IPS DF 6.9 (cell line): Measurements from ENCODE around the gene BTC.
"Not testable (repeated sequence)": the region's sequence is repeated elsewhere in the genome, so short reads cannot be mapped to it uniquely, and the experiment has no call there.

Experiments
- DNase-seq: peaks from one replicate; pipeline ENCODE4 v3.0.0-alpha.2; 2013; ENCODE audit warnings: low read depth, low spot score
- H3K27ac ChIP-seq: one replicate; pipeline ENCODE4 v1.5.1; 2013; ENCODE audit warnings: low read length, control low read depth
- H3K27me3 ChIP-seq: 2 replicates; pipeline ENCODE4 v1.6.1; 2013; ENCODE audit warnings: mild to moderate bottlenecking, low read length; ENCODE audit not compliant: control insufficient read depth, insufficient read depth
- H3K36me3 ChIP-seq: 2 replicates; pipeline ENCODE4 v1.6.1; 2013; ENCODE audit warnings: low read length; ENCODE audit not compliant: control insufficient read depth, insufficient read depth
- H3K4me1 ChIP-seq: 2 replicates; pipeline ENCODE4 v1.6.1; 2013; ENCODE audit warnings: low read length; ENCODE audit not compliant: control insufficient read depth, insufficient read depth
- H3K4me3 ChIP-seq: 2 replicates; pipeline ENCODE4 v1.5.1; 2013; ENCODE audit warnings: mild to moderate bottlenecking, low read length
- H3K9me3 ChIP-seq: 2 replicates; pipeline ENCODE4 v1.6.1; 2013; ENCODE audit warnings: low read length, inconsistent platforms; ENCODE audit not compliant: control insufficient read depth, insufficient read depth
- WGBS: extraction: QIAGEN DNeasy Blood & Tissue Kit; methylation state at CpG from one replicate; pipeline ENCODE4 v1.1.7; 2013; ENCODE audit warnings: mixed read lengths, missing lambda C conversion rate; ENCODE audit not compliant: insufficient read length, insufficient coverage; 5-methylcytosine and 5-hydroxymethylcytosine counted together

Gene BTC

GRCh38 chr4:74733756-74734155, 60.6 kb downstream of the BTC start:
- no peaks in the 10 kb centered on the region for H3K4me1 ChIP-seq
- no peak overlapping the region for H3K4me3 ChIP-seq
- H3K9me3 ChIP-seq = no peaks in the 10 kb centered on the region
- H3K27ac ChIP-seq = no peak overlapping the region
- H3K27me3 ChIP-seq = no peaks in the 10 kb centered on the region; the same call in 1 of the 2 replicates
- no peaks in the 10 kb centered on the region for H3K36me3 ChIP-seq
- WGBS = no CpG with 5 or more reads among the region's 1 CpG
- no peak for DNase-seq

DNA sequence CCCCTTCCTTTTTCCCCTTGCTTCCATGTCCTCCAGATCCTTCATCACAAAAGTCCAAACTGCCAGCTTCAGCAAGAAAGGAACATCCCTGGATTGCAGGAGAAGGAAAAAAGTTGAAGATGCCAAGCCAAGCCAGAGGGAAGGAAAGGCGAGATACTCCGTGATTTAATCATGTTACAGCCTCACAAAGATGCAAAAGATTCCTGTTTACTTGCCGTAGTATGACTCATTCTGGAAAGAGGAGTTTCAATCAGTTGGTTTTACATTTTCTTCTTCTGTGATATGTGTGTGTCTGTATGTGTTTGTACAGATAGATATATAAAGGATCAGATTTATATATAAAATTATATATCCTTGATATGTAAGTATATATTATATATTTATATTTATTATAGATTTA, 69.3 kb downstream of the BTC start:
- Histone ChIP-seq H3K4me1 (no peaks in the 10 kb centered on the region), H3K27ac (no peak overlapping the region), H3K27me3 (no peaks in the 10 kb centered on the region), H3K9me3 (no peaks in the 10 kb centered on the region), H3K4me3 (no peak overlapping the region), H3K36me3 (no peaks in the 10 kb centered on the region)
- no peak for DNase-seq
- no CpG with 5 or more reads among the region's 3 CpGs for WGBS

GRCh38 chr4:74716436-74716765, 77.9 kb downstream of the BTC start:
- no peaks in the 10 kb centered on the region for H3K4me1 ChIP-seq
- no CpG with 5 or more reads among the region's 1 CpG for WGBS
- no peak for DNase-seq

GRCh38 chr4:74715706-74716435, 78.5 kb downstream of the BTC start:
- Histone ChIP-seq H3K4me1 (no peaks in the 10 kb centered on the region), H3K27me3 (no peaks in the 10 kb centered on the region), H3K36me3 (no peaks in the 10 kb centered on the region), H3K9me3 (no peaks in the 10 kb centered on the region), H3K4me3 (no peak overlapping the region), H3K27ac (no peak overlapping the region)
- no CpG with 5 or more reads among the region's 5 CpGs for WGBS
- no peak for DNase-seq

More at GRCh38 chr4:74716436-74716765, 77.9 kb downstream of the BTC start:
- Histone ChIP-seq H3K36me3 (no peaks in the 10 kb centered on the region), H3K27me3 (no peaks in the 10 kb centered on the region), H3K27ac (no peak overlapping the region), H3K9me3 (no peaks in the 10 kb centered on the region), H3K4me3 (no peak overlapping the region)

- Histone ChIP-seq H3K27ac (no peak overlapping the region), H3K4me3 (no peak overlapping the region), H3K9me3 (no peaks in the 10 kb centered on the region), H3K27me3 (no peaks in the 10 kb centered on the region), H3K4me1 (no peaks in the 10 kb centered on the region), H3K36me3 (no peaks in the 10 kb centered on the region)
- no CpG with 5 or more reads among the region's 1 CpG for WGBS
- DNase-seq = no peak
Observed at GRCh38 chr4:74714611-74715130, 79.7 kb downstream of the BTC start.

DNA sequence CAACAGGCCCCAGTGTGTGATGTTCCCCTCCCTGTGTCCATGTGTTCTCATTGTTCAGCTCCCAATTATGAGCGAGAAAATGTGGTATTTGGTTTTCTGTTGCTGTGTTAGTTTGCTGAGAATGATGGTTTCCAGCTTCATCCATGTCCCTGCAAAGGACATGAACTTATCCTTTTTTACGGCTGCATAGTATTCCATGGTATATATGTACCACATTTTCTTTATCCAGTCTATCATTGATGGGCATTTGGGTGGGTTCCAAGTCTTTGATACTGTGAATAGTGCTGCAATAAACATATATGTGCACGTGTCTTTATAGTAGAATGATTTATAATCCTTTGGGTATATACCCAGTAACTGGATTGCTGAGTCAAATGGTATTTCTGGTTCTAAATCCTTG, 86.2 kb downstream of the BTC start:
- H3K27ac ChIP-seq, H3K36me3 ChIP-seq, DNase-seq, H3K9me3 ChIP-seq, H3K27me3 ChIP-seq, H3K4me3 ChIP-seq, H3K4me1 ChIP-seq: not testable (repeated sequence)
- WGBS = no CpG with 5 or more reads among the region's 3 CpGs
